Transverse colon (tissue), 4 donors: ENCODE measurements around the gene GMDS.

Source experiments
- EP300 ChIP-seq: sonication (generic); formaldehyde crosslinking; IDR thresholded peaks from one replicate; pipeline ENCODE4 v1.6.1; 2017; ENCODE audit warnings: antibody characterized with exemption, low read depth
- POLR2A ChIP-seq: fragments of 450-650 bp; IDR thresholded peaks from one replicate; pipeline ENCODE4 v1.6.1; 2016; ENCODE audit warnings: antibody characterized with exemption, mild to moderate bottlenecking, moderate library complexity
- POLR2AphosphoS5 ChIP-seq, 3 donors: sonication (generic); formaldehyde crosslinking; IDR thresholded peaks; one replicate each; pipeline ENCODE4 v1.6.1; 2016; ENCODE audit warnings: antibody characterized with exemption in 3 of 3
- TF ChIP-seq, protein P1 (sequence below), 5 experiments: fragments of 200-600 bp in 3 of 5; fragments of 450-650 bp in 2 of 5; sonication (generic) in 3 of 5; IDR thresholded peaks; 1 replicate in 2 of 5; 2 replicates in 3 of 5; pipeline ENCODE4 v1.5.1; 2016 to 2017; ENCODE audit warnings: antibody characterized with exemption in 5 of 5, inconsistent platforms in 3 of 5, mild to moderate bottlenecking in 2 of 5, moderate library complexity in 1 of 5

DNA sequence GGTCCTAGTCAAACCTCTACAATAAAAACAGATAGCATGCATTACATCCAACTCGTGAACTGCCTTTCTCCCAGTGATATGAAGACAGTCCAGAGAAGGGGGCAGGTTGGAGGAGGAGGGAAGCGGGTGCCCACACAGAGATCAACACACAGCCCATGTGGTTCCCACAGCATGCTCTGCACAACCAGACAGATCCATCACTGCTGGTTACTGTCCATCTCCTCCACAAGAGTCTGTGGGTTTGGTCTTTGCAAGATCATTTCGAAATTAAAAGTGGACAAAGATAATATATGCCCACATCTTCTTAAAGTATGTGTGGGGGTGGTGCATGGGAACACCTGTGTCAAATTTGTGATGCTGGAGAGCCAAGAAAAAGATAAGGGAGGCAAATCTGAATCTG lies 215.5 kb downstream of the GMDS start:
- TF ChIP-seq POLR2AphosphoS5 (IDR thresholded peaks at IDR 0.05) (no peak), POLR2A (no peak), EP300 (no peak)
- TF ChIP-seq, protein P1, sequence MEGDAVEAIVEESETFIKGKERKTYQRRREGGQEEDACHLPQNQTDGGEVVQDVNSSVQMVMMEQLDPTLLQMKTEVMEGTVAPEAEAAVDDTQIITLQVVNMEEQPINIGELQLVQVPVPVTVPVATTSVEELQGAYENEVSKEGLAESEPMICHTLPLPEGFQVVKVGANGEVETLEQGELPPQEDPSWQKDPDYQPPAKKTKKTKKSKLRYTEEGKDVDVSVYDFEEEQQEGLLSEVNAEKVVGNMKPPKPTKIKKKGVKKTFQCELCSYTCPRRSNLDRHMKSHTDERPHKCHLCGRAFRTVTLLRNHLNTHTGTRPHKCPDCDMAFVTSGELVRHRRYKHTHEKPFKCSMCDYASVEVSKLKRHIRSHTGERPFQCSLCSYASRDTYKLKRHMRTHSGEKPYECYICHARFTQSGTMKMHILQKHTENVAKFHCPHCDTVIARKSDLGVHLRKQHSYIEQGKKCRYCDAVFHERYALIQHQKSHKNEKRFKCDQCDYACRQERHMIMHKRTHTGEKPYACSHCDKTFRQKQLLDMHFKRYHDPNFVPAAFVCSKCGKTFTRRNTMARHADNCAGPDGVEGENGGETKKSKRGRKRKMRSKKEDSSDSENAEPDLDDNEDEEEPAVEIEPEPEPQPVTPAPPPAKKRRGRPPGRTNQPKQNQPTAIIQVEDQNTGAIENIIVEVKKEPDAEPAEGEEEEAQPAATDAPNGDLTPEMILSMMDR (IDR thresholded peaks at IDR 0.05), result no peak
